ENCODE measurements around the gene HBS1L. TPM values are rescaled to one million over a fixed set of nuclear protein-coding genes. Genes with fewer than 3 reads are reported as not detected.

Gene HBS1L
- total and polyA plus RNA-seq, 2 of the 4 experiments (the other 2 are of a cell fraction) = 45.1 to 120 TPM

GRCh38 chr6:134984821-134985220, 69.8 kb downstream of the HBS1L start:
- H3K23ac ChIP-seq (ENCODE audit: low read depth, low read length) = no peak overlapping the region
- H3K9me3 ChIP-seq (ENCODE audit: control insufficient read depth, insufficient read depth, low read length) = no peaks in the 10 kb centered on the region
- H3K56ac ChIP-seq (ENCODE audit: extremely low read depth, insufficient read depth, low read length) = no peak overlapping the region
- H3K4me1 ChIP-seq (ENCODE audit: control insufficient read depth, insufficient read depth, low read length) = peaks cover 2% of the 10 kb centered on the region; the same call in 1 of the 2 replicates
- BruUV-seq (replicated peaks) = no TSS peak
- no peak overlapping the region for H3K27ac ChIP-seq (ENCODE audit: insufficient read depth, low read length)
- DNase-seq = peak; percentile 67
- peaks cover 8% of the 10 kb centered on the region for H3K36me3 ChIP-seq (ENCODE audit: control insufficient read depth, insufficient read depth, low read length)
- H2AK9ac ChIP-seq (replicated peaks; ENCODE audit: low read depth, low read length, poor library complexity) = no peak overlapping the region
- no peak overlapping the region for H2AFZ ChIP-seq (replicated peaks; ENCODE audit: low read length, poor library complexity)
- TF ChIP-seq FOS (IDR thresholded peaks at IDR 0.05; ENCODE audit: low read depth, low read length) (no peak), USF2 (IDR thresholded peaks at IDR 0.05; ENCODE audit: low read depth, low read length) (no peak), MXI1 (IDR thresholded peaks at IDR 0.05; ENCODE audit: borderline replicate concordance, low read depth, low read length) (no peak), CTCF (conservative IDR thresholded peaks at IDR 0.05; ENCODE audit: low read depth, low read length) (no peak), RCOR1 (IDR thresholded peaks at IDR 0.05; ENCODE audit: insufficient replicate concordance, low read length) (no peak), BHLHE40 (IDR thresholded peaks at IDR 0.05; ENCODE audit: low read depth, low read length) (peak; percentile 67), CEBPB (IDR thresholded peaks at IDR 0.05; ENCODE audit: low read depth, low read length) (peak; percentile 72)
- peaks cover 5% of the 10 kb centered on the region; the same call in 1 of the 2 replicates for H3K9me1 ChIP-seq (ENCODE audit: insufficient read depth, low read length)
- no peak overlapping the region for H4K5ac ChIP-seq (ENCODE audit: low read depth, low read length)
- no peak overlapping the region for H3K14ac ChIP-seq (replicated peaks; ENCODE audit: low read depth, low read length)
- no peak overlapping the region for H4K8ac ChIP-seq (ENCODE audit: low read depth in 2 of 2, low read length in 2 of 2)
- H3K79me1 ChIP-seq (ENCODE audit: low read depth in 1 of 2, low read length in 2 of 2) = no peaks in the 10 kb centered on the region; a peak in 1 of 4 replicates
- no peak overlapping the region for H2BK15ac ChIP-seq (ENCODE audit: low read depth, low read length)
- no peak overlapping the region for H3K9ac ChIP-seq (ENCODE audit: low read depth, low read length)
- no peaks in the 10 kb centered on the region for H3K27me3 ChIP-seq (ENCODE audit: control insufficient read depth, insufficient read depth, low read length)
- CTCF ChIA-PET = no interaction called here
- H2BK120ac ChIP-seq (ENCODE audit: low read depth, low read length) = no peak overlapping the region
- H2BK20ac ChIP-seq (ENCODE audit: low read depth, low read length) = no peak overlapping the region
- H2BK5ac ChIP-seq (ENCODE audit: low read depth, low read length, poor library complexity, severe bottlenecking) = no peak overlapping the region
- POLR2A ChIA-PET (ENCODE audit: unreplicated experiment) = no interaction called here
- no peak overlapping the region for H3K4ac ChIP-seq (ENCODE audit: low read depth, low read length)
- no peak overlapping the region for H3K18ac ChIP-seq (ENCODE audit: low read depth, low read length)
- H3K4me3 ChIP-seq (ENCODE audit: insufficient read depth, low read depth, low read length) = no peak overlapping the region
- H4K91ac ChIP-seq (ENCODE audit: insufficient read depth, low read depth, low read length) = no peak overlapping the region
- H2AK5ac ChIP-seq (ENCODE audit: low read depth, low read length) = no peak overlapping the region
- peak; percentile 46; the same call in 1 of the 2 replicates for ATAC-seq (ENCODE audit: low read depth)
- in situ Hi-C loops (cut with MboI; ENCODE audit: low sequenced_read_pairs) = no loop called here
- H4K20me1 ChIP-seq (ENCODE audit: insufficient read depth, low read length) = no peaks in the 10 kb centered on the region
- intact Hi-C loops (cut with micrococcal nuclease) = no loop called here
- no CpG with 5 or more reads among the region's 1 CpG for WGBS, 2 experiments (ENCODE audit: extremely low coverage in 2 of 2, insufficient read length in 1 of 2)
- no peak overlapping the region for H3K4me2 ChIP-seq (ENCODE audit: low read depth, low read length)
- dilution Hi-C loops (cut with HindIII; ENCODE audit: low sequenced_read_pairs, unreplicated experiment) = no loop called here

Data from IMR-90 (cell line).